ENCODE results near the gene SPINDOC.

GRCh38 chr11:63782749-63783148 lies 30.5 kb upstream of the SPINDOC start:
- TF ChIP-seq CTCF (conservative IDR thresholded peaks at IDR 0.05 in 1 of 2, IDR thresholded peaks at IDR 0.05 in 1 of 2; ENCODE audit: extremely low read depth in 1 of 2, insufficient read depth in 1 of 2, low read depth in 1 of 2, low read length in 2 of 2): no peak
- no peak for TF ChIP-seq EZH2 (IDR thresholded peaks at IDR 0.05; ENCODE audit: borderline replicate concordance, low read length)
